H9 (cell line): ENCODE data around the gene FBH1. TPM values are rescaled to one million over a fixed set of nuclear protein-coding genes. Genes with fewer than 3 reads are reported as not detected.

Experiments used
- DNase-seq: peaks from one replicate; pipeline ENCODE4 v3.0.0-alpha.2; 2017
- H2AFZ ChIP-seq: one replicate; pipeline ENCODE4 v1.6.1; 2013; ENCODE audit warnings: mild to moderate bottlenecking, low read length, control low read depth, moderate library complexity
- H2AK5ac ChIP-seq: 2 replicates; pipeline ENCODE4 v1.6.1; 2013; ENCODE audit warnings: low read length, control low read depth, mixed read lengths; ENCODE audit not compliant: insufficient read length
- H2BK120ac ChIP-seq: one replicate; pipeline ENCODE4 v1.6.1; 2013; ENCODE audit warnings: low read depth, mild to moderate bottlenecking, low read length, control low read depth, inconsistent platforms; ENCODE audit not compliant: poor library complexity, severe bottlenecking
- H2BK12ac ChIP-seq: 2 replicates; pipeline ENCODE4 v1.6.1; 2013; ENCODE audit warnings: low read length, control low read depth, mixed read lengths, low read depth; ENCODE audit not compliant: insufficient read length
- H2BK15ac ChIP-seq: 2 replicates; pipeline ENCODE4 v1.6.1; 2013; ENCODE audit warnings: low read depth, low read length, control low read depth
- H2BK20ac ChIP-seq: one replicate; pipeline ENCODE4 v1.6.1; 2013; ENCODE audit warnings: low read depth, mild to moderate bottlenecking, low read length, control low read depth, inconsistent platforms; ENCODE audit not compliant: poor library complexity, severe bottlenecking
- H2BK5ac ChIP-seq: 2 replicates; pipeline ENCODE4 v1.6.1; 2013; ENCODE audit warnings: low read length, control low read depth, mixed read lengths; ENCODE audit not compliant: insufficient read length
- H3K14ac ChIP-seq: 2 replicates; pipeline ENCODE4 v1.6.1; 2013; ENCODE audit warnings: low read length, control low read depth; ENCODE audit not compliant: insufficient read depth
- H3K18ac ChIP-seq: 2 replicates; pipeline ENCODE4 v1.6.1; 2013; ENCODE audit warnings: low read depth, mild to moderate bottlenecking, mixed read lengths, low read length, control low read depth; ENCODE audit not compliant: insufficient read length
- H3K23ac ChIP-seq: 2 replicates; pipeline ENCODE4 v1.6.1; 2013; ENCODE audit warnings: low read length, control low read depth, mixed read lengths, low read depth; ENCODE audit not compliant: insufficient read length
- H3K23me2 ChIP-seq: 2 replicates; pipeline ENCODE4 v1.6.1; 2013; ENCODE audit warnings: low read depth, mild to moderate bottlenecking, mixed read lengths, low read length, control low read depth; ENCODE audit not compliant: insufficient read length, poor library complexity, severe bottlenecking
- H3K27ac ChIP-seq: 2 replicates; pipeline ENCODE4 v1.5.1; 2013; ENCODE audit warnings: low read length, control low read depth, mixed read lengths, low read depth; ENCODE audit not compliant: insufficient read length
- H3K27me3 ChIP-seq: 2 replicates; pipeline ENCODE4 v1.6.1; 2013; ENCODE audit warnings: low read length, control low read depth, inconsistent platforms; ENCODE audit not compliant: insufficient read depth
- H3K4ac ChIP-seq: 2 replicates; pipeline ENCODE4 v1.6.1; 2013; ENCODE audit warnings: low read depth, mild to moderate bottlenecking, control low read depth, inconsistent platforms, low read length, moderate library complexity
- H3K4me1 ChIP-seq: 2 replicates; pipeline ENCODE4 v1.6.1; 2013; ENCODE audit warnings: low read length, control low read depth, inconsistent platforms; ENCODE audit not compliant: insufficient read depth
- H3K4me2 ChIP-seq: 2 replicates; pipeline ENCODE4 v1.6.1; 2013; ENCODE audit warnings: low read length, control low read depth, mixed read lengths; ENCODE audit not compliant: insufficient read length, insufficient read depth
- H3K56ac ChIP-seq: 2 replicates; pipeline ENCODE4 v1.6.1; 2013; ENCODE audit warnings: low read depth, mild to moderate bottlenecking, mixed read lengths, low read length, control low read depth; ENCODE audit not compliant: insufficient read length
- H3K79me1 ChIP-seq: 2 replicates; pipeline ENCODE4 v1.6.1; 2013; ENCODE audit warnings: low read depth, mild to moderate bottlenecking, moderate library complexity, low read length, control low read depth, inconsistent platforms; ENCODE audit not compliant: insufficient read depth, poor library complexity, severe bottlenecking
- H3K79me2 ChIP-seq: 2 replicates; pipeline ENCODE4 v1.6.1; 2013; ENCODE audit warnings: low read length, control low read depth, inconsistent platforms; ENCODE audit not compliant: insufficient read depth
- H3K9ac ChIP-seq: 2 replicates; pipeline ENCODE4 v1.6.1; 2013; ENCODE audit warnings: low read length, control low read depth, mixed read lengths; ENCODE audit not compliant: insufficient read length; ENCODE audit errors: extremely low read depth
- H3K9me3 ChIP-seq: one replicate; pipeline ENCODE4 v1.6.1; 2013; ENCODE audit warnings: low read depth, low read length, inconsistent platforms; ENCODE audit not compliant: control insufficient read depth
- H3T11ph ChIP-seq: one replicate; pipeline ENCODE4 v1.6.1; 2013; ENCODE audit warnings: mild to moderate bottlenecking, low read length, control low read depth, inconsistent platforms
- H4K20me1 ChIP-seq: one replicate; pipeline ENCODE4 v1.6.1; 2013; ENCODE audit not compliant: control insufficient read depth, insufficient read length, insufficient read depth
- H4K5ac ChIP-seq: 2 replicates; pipeline ENCODE4 v1.6.1; 2013; ENCODE audit warnings: low read depth, mild to moderate bottlenecking, mixed read lengths, low read length, control low read depth; ENCODE audit not compliant: insufficient read length
- H4K8ac ChIP-seq: replicated peaks from 2 replicates; pipeline ENCODE4 v1.6.1; 2013; ENCODE audit warnings: low read length, control low read depth, mixed read lengths, low read depth; ENCODE audit not compliant: insufficient read length
- H4K91ac ChIP-seq: 2 replicates; pipeline ENCODE4 v1.6.1; 2013; ENCODE audit warnings: low read depth, mild to moderate bottlenecking, moderate library complexity, mixed read lengths, low read length, control low read depth; ENCODE audit not compliant: insufficient read length
- H3K27ac Mint-ChIP-seq, 3 experiments: 2 replicates in 2 of 3; 3 replicates in 1 of 3; pipeline ENCODE4 v1.8.0; 2020 to 2021; ENCODE audit warnings: mixed read lengths in 3 of 3, mild to moderate bottlenecking in 1 of 3, moderate library complexity in 1 of 3
- H3K27me3 Mint-ChIP-seq: 2 replicates; pipeline ENCODE4 v1.8.0; 2021; ENCODE audit warnings: low read depth, mild to moderate bottlenecking, moderate library complexity, mixed read lengths
- H3K36me3 Mint-ChIP-seq, 3 experiments: 2 replicates in 2 of 3; 3 replicates in 1 of 3; pipeline ENCODE4 v1.8.0; 2020 to 2021; ENCODE audit warnings: low read depth in 3 of 3, mixed read lengths in 3 of 3; ENCODE audit not compliant: insufficient read depth in 1 of 3
- H3K4me1 Mint-ChIP-seq, 2 experiments: 2 replicates each; pipeline ENCODE4 v1.8.0; 2020; ENCODE audit warnings: mixed read lengths in 2 of 2
- H3K4me3 Mint-ChIP-seq, 2 experiments: 2 replicates in 1 of 2; 3 replicates in 1 of 2; pipeline ENCODE4 v1.8.0; 2020 to 2021; ENCODE audit warnings: mild to moderate bottlenecking in 2 of 2, mixed read lengths in 2 of 2, moderate library complexity in 1 of 2
- H3K9me3 Mint-ChIP-seq, 2 experiments: 2 replicates in 1 of 2; 3 replicates in 1 of 2; pipeline ENCODE4 v1.8.0; 2020; ENCODE audit warnings: mild to moderate bottlenecking in 2 of 2, mixed read lengths in 2 of 2, moderate library complexity in 1 of 2
- WGBS: extraction: QIAGEN DNeasy Blood & Tissue Kit; methylation state at CpG from one replicate; pipeline ENCODE4 v1.1.7; 2013; ENCODE audit warnings: missing lambda C conversion rate, low lambda C conversion rate, mixed read lengths; ENCODE audit not compliant: insufficient read length; ENCODE audit errors: extremely low coverage; 5-methylcytosine and 5-hydroxymethylcytosine counted together
- total RNA-seq: library from RNA; stranded (reverse); gene quantifications from 2 replicates; pipeline ENCODE4 v1.2.1, GENCODE V29; 2021
- TF ChIP-seq, protein P1 (sequence below): fragments of 200-600 bp; sonication (generic); conservative IDR thresholded peaks from 3 replicates; pipeline ENCODE4 v1.8.0; 2021; ENCODE audit warnings: antibody characterized with exemption, mild to moderate bottlenecking

FBH1 gene
- total RNA-seq, 1 experiment from 2014 or later = 52.2 TPM

DNA sequence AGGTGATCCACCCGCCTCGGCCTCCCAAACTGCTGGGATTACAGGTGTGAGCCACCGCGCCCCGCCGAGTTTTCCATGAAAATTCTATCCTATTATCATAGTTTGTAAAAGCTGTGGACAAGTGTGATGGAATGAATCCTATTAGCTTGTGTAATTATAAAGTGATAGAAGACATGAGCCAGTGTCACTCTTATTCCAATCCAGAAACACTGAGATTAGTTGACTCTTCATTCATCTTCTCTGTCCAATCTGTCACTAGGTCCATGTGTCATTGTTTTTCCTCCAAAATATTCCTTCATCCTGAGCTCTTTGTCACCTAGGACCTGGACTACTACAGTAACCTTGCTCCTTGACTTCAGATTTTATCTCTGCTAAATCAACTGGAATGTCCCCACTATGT is 13.5 kb downstream of the FBH1 start:
- Histone ChIP-seq H4K91ac (no peak overlapping the region), H2BK5ac (no peak overlapping the region), H3K4ac (no peak overlapping the region), H3K4me1 (no peaks in the 10 kb centered on the region), H3K14ac (no peak overlapping the region), H3K23me2 (no peaks in the 10 kb centered on the region), H3K79me1 (no peaks in the 10 kb centered on the region), H3K4me2 (no peak overlapping the region), H4K8ac (no peak overlapping the region), H3K27ac (no peak overlapping the region), H3K27me3 (no peaks in the 10 kb centered on the region), H2BK20ac (no peak overlapping the region), H3K23ac (no peak overlapping the region), H3K18ac (no peak overlapping the region), H2BK12ac (no peak overlapping the region), H3K79me2 (peaks cover 3% of the 10 kb centered on the region; the same call in 1 of the 2 replicates), H3K9me3 (no peaks in the 10 kb centered on the region), H2AK5ac (no peak overlapping the region), H3T11ph (no peak overlapping the region), H2BK120ac (no peak overlapping the region), H2AFZ (no peak overlapping the region), H4K5ac (no peak overlapping the region), H3K56ac (no peak overlapping the region), H4K20me1 (no peaks in the 10 kb centered on the region), H2BK15ac (no peak overlapping the region), H3K9ac (no peak overlapping the region)
- Mint-ChIP-seq H3K4me1 (no peaks in the 10 kb centered on the region), H3K9me3 (no peaks in the 10 kb centered on the region), H3K27me3 (no peaks in the 10 kb centered on the region), H3K4me3 (no peak overlapping the region), H3K36me3 (peaks cover 11 to 39% (median 31%) of the 10 kb centered on the region in 3 experiments; a peak in 6 of 7 replicates), H3K27ac (peak overlapping the region in 1 of 3 experiments; percentile 11; a peak in 1 of 7 replicates)
- no CpG with 5 or more reads among the region's 6 CpGs for WGBS
- TF ChIP-seq, protein P1, sequence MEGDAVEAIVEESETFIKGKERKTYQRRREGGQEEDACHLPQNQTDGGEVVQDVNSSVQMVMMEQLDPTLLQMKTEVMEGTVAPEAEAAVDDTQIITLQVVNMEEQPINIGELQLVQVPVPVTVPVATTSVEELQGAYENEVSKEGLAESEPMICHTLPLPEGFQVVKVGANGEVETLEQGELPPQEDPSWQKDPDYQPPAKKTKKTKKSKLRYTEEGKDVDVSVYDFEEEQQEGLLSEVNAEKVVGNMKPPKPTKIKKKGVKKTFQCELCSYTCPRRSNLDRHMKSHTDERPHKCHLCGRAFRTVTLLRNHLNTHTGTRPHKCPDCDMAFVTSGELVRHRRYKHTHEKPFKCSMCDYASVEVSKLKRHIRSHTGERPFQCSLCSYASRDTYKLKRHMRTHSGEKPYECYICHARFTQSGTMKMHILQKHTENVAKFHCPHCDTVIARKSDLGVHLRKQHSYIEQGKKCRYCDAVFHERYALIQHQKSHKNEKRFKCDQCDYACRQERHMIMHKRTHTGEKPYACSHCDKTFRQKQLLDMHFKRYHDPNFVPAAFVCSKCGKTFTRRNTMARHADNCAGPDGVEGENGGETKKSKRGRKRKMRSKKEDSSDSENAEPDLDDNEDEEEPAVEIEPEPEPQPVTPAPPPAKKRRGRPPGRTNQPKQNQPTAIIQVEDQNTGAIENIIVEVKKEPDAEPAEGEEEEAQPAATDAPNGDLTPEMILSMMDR = no peak
- no peak for DNase-seq
